Testis (tissue), 2 donors: ENCODE measurements around the gene ITPR2.

Source experiments
- POLR2A ChIP-seq: fragments of 450-650 bp; IDR thresholded peaks from one replicate; pipeline ENCODE4 v1.6.1; 2017; ENCODE audit warnings: antibody characterized with exemption, mild to moderate bottlenecking, moderate library complexity
- TF ChIP-seq, protein P1 (sequence below), 3 experiments: fragments of 450-650 bp in 2 of 3; fragments of 200-600 bp in 1 of 3; sonication (generic) in 1 of 3; IDR thresholded peaks; one replicate each; pipeline ENCODE4 v1.5.1; 2016 to 2019; ENCODE audit warnings: antibody characterized with exemption in 3 of 3, mild to moderate bottlenecking in 2 of 3, moderate library complexity in 1 of 3

DNA sequence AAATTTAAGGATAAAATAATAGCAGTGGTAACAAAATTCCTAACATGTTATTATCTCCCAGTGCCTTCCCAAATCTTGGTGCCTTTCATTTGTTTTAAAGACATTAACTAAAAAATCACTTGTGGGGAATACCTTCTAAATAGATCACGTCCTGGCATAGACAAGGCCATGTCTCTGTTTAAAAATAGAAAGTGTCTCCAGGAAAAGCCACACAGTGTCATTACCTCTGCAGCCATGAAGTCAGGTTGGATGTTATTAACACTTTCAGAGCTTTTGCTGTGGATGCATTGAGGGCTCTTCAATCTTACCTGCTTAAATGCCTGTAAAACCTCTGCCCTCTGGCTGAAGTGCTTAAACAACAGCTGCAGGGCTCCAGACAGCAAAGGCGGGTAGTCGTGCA lies 211.1 kb downstream of the ITPR2 start:
- TF ChIP-seq, protein P1, sequence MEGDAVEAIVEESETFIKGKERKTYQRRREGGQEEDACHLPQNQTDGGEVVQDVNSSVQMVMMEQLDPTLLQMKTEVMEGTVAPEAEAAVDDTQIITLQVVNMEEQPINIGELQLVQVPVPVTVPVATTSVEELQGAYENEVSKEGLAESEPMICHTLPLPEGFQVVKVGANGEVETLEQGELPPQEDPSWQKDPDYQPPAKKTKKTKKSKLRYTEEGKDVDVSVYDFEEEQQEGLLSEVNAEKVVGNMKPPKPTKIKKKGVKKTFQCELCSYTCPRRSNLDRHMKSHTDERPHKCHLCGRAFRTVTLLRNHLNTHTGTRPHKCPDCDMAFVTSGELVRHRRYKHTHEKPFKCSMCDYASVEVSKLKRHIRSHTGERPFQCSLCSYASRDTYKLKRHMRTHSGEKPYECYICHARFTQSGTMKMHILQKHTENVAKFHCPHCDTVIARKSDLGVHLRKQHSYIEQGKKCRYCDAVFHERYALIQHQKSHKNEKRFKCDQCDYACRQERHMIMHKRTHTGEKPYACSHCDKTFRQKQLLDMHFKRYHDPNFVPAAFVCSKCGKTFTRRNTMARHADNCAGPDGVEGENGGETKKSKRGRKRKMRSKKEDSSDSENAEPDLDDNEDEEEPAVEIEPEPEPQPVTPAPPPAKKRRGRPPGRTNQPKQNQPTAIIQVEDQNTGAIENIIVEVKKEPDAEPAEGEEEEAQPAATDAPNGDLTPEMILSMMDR (IDR thresholded peaks at IDR 0.05) = no peak
- no peak for TF ChIP-seq POLR2A
